ENCODE measurements around the gene GPR158. TPM values are rescaled to one million over a fixed set of nuclear protein-coding genes. Genes with fewer than 3 reads are reported as not detected.

Gene GPR158
- total and polyA plus RNA-seq, 2 of the 8 experiments (the other 6 are each of a cell fraction or from before 2014, with no cell fraction given) = 0.14 to 0.78 TPM

DNA sequence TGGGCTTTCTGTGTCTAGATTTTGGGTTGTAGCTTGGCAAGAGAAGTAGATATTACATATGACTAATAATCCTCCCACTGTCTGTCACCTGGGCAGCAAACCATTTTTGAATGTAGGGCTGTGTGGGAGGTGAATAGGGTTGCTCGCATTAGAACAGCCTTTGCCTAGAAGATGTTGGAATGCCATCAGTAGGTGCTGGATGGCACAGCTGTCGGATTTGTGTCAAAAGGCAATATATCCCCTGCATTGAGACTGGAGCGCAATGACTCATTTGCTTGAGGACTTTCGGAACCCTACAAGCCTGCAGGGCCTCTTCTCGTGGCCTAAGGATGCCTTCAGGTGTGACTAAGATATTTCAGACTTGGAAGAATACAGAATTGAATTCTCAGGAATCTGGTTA lies 323.8 kb downstream of the GPR158 start:
- 92% methylated on average over 5 of the region's 5 CpGs; no CpG with 5 or more reads in 1 of the 2 experiments for WGBS, 2 experiments (ENCODE audit: extremely low coverage in 1 of 2, insufficient coverage in 1 of 2, insufficient read length in 1 of 2, insufficient replicate concordance in 2 of 2, low coverage in 1 of 2, low lambda C conversion rate in 2 of 2, missing lambda C conversion rate in 1 of 2)
- Histone ChIP-seq H4K91ac (replicated peaks; ENCODE audit: insufficient read length, low read length) (no peak overlapping the region), H2BK120ac (replicated peaks; ENCODE audit: low read depth, low read length) (no peak overlapping the region), H2BK15ac (ENCODE audit: low read length) (no peak overlapping the region), H4K8ac (ENCODE audit: extremely low read depth, insufficient read depth, low read length) (no peak overlapping the region), H3K4me3 (ENCODE audit: extremely low read depth in 1 of 4, insufficient read depth in 2 of 4, low read depth in 3 of 4, low read length in 4 of 4) (no peak overlapping the region), H3K9ac (replicated peaks in 1 of 4; ENCODE audit: extremely low read depth in 1 of 4, low read depth in 3 of 4, low read length in 3 of 4) (no peak overlapping the region), H3K23me2 (ENCODE audit: low read depth, low read length) (no peaks in the 10 kb centered on the region), H3K4me2 (ENCODE audit: insufficient read depth in 1 of 2, low read depth in 2 of 2, low read length in 2 of 2) (no peak overlapping the region), H3K18ac (ENCODE audit: extremely low read depth, low read length) (no peak overlapping the region), H2AK5ac (ENCODE audit: low read depth, low read length) (no peak overlapping the region), H4K20me1 (replicated peaks in 1 of 2; ENCODE audit: control insufficient read depth in 1 of 2, insufficient read depth in 2 of 2, low read length in 2 of 2) (no peaks in the 10 kb centered on the region), H3K27me3 (replicated peaks in 1 of 4; ENCODE audit: control insufficient read depth in 3 of 4, extremely low read depth in 1 of 4, insufficient read depth in 3 of 4, low read length in 3 of 4) (no peaks in the 10 kb centered on the region), H2AFZ (ENCODE audit: low read length) (no peak overlapping the region), H4K5ac (ENCODE audit: insufficient read length, low read depth, low read length) (no peak overlapping the region), H3K9me3 (ENCODE audit: insufficient read depth in 2 of 2, low read depth in 1 of 2, low read length in 1 of 2) (no peaks in the 10 kb centered on the region), H3K4me1 (replicated peaks in 1 of 4; ENCODE audit: control insufficient read depth in 3 of 4, insufficient read depth in 4 of 4, low read length in 3 of 4) (peaks cover 0 to 16% (median 9%) of the 10 kb centered on the region in 4 experiments; a peak in 5 of 7 replicates), H3K4ac (replicated peaks; ENCODE audit: insufficient read length, low read depth, low read length) (no peak overlapping the region), H2BK12ac (ENCODE audit: low read depth, low read length) (no peak overlapping the region), H3K27ac (ENCODE audit: low read depth, low read length) (no peak overlapping the region), H3K79me2 (ENCODE audit: control insufficient read depth in 1 of 2, insufficient read depth in 2 of 2, low read length in 2 of 2) (no peaks in the 10 kb centered on the region), H3K14ac (ENCODE audit: insufficient read length) (no peak overlapping the region), H3K56ac (replicated peaks; ENCODE audit: insufficient read length, low read depth, low read length) (no peak overlapping the region), H2BK5ac (ENCODE audit: low read depth, low read length) (no peak overlapping the region), H3K36me3 (ENCODE audit: control insufficient read depth in 2 of 4, insufficient read depth in 4 of 4, low read length in 3 of 4) (no peaks in the 10 kb centered on the region), H3K79me1 (ENCODE audit: low read depth, low read length) (no peaks in the 10 kb centered on the region), H3K23ac (ENCODE audit: insufficient read length) (no peak overlapping the region), H2BK20ac (ENCODE audit: low read length) (no peak overlapping the region)
- ChIA-PET CTCF (ENCODE audit: partially characterized antibody) (interaction anchor here (1.1 to 1.5 kb wide), 2 partner anchors 57 to 611 kb away, joined by 3 to 4 read pairs; no protein-coding TSS in a partner anchor), POLR2A (ENCODE audit: partially characterized antibody) (no interaction called here)
- FAIRE-seq = no peak
- DNase-seq (ENCODE audit: low read depth in 1 of 2, low spot score in 2 of 2) = no peak
- TF ChIP-seq RAD21 (IDR thresholded peaks at IDR 0.05 in 1 of 2, conservative IDR thresholded peaks at IDR 0.05 in 1 of 2; ENCODE audit: low read depth in 2 of 2, low read length in 2 of 2) = no peak
- TF ChIP-seq KDM4A (IDR thresholded peaks at IDR 0.05; ENCODE audit: low read depth, low read length, severe bottlenecking) = no peak
- TF ChIP-seq RXRA (IDR thresholded peaks at IDR 0.05; ENCODE audit: insufficient read depth, low read depth, low read length) = no peak
- TF ChIP-seq, protein P1, sequence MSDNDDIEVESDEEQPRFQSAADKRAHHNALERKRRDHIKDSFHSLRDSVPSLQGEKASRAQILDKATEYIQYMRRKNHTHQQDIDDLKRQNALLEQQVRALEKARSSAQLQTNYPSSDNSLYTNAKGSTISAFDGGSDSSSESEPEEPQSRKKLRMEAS (IDR thresholded peaks at IDR 0.05) = no peak
- TF ChIP-seq SP1 (IDR thresholded peaks at IDR 0.05; ENCODE audit: low read depth, low read length) = no peak
- TF ChIP-seq BRCA1 (IDR thresholded peaks at IDR 0.05; ENCODE audit: low read depth, low read length) = no peak
- no peak for TF ChIP-seq RNF2 (IDR thresholded peaks at IDR 0.05; ENCODE audit: borderline replicate concordance, low read depth, low read length, missing control alignments, poor library complexity, severe bottlenecking)
- no peak for TF ChIP-seq HDAC6 (IDR thresholded peaks at IDR 0.05; ENCODE audit: low read depth, low read length)
- TF ChIP-seq, protein P2, sequence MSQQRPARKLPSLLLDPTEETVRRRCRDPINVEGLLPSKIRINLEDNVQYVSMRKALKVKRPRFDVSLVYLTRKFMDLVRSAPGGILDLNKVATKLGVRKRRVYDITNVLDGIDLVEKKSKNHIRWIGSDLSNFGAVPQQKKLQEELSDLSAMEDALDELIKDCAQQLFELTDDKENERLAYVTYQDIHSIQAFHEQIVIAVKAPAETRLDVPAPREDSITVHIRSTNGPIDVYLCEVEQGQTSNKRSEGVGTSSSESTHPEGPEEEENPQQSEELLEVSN (IDR thresholded peaks at IDR 0.05) = no peak
- no peak for TF ChIP-seq EGR1 (IDR thresholded peaks at IDR 0.05; ENCODE audit: borderline replicate concordance, low read depth, low read length)
